GM12878 (cell line): ENCODE data around the gene RREB1. TPM values are rescaled to one million over a fixed set of nuclear protein-coding genes. Genes with fewer than 3 reads are reported as not detected.

Experiments
- CHD2 ChIP-seq: IDR thresholded peaks from 2 replicates; pipeline ENCODE4 v1.6.1; 2011; ENCODE audit warnings: low read depth, low read length, improper control_type of control experiment, borderline replicate concordance
- CHD4 ChIP-seq: fragments of 200-600 bp; sonication (generic); IDR thresholded peaks from 2 replicates; pipeline ENCODE4 v1.6.1; 2016; ENCODE audit warnings: mild to moderate bottlenecking
- E2F8 ChIP-seq: fragments of 450-650 bp; IDR thresholded peaks from 2 replicates; pipeline ENCODE4 v1.6.1; 2018; ENCODE audit warnings: mild to moderate bottlenecking, low read depth, moderate library complexity; ENCODE audit not compliant: partially characterized antibody
- MYB ChIP-seq: fragments of 150-350 bp; IDR thresholded peaks from 2 replicates; pipeline ENCODE4 v1.6.1; 2014; ENCODE audit warnings: mild to moderate bottlenecking, low read depth, low read length, borderline replicate concordance
- SREBF1 ChIP-seq: IDR thresholded peaks from 2 replicates; pipeline ENCODE4 v1.6.1; 2012; ENCODE audit warnings: mild to moderate bottlenecking, low read length
- USF2 ChIP-seq: IDR thresholded peaks from 2 replicates; pipeline ENCODE4 v1.6.1; 2011; ENCODE audit warnings: low read depth, low read length, improper control_type of control experiment, borderline replicate concordance
- ZBTB33 ChIP-seq: fragments of 450-650 bp; IDR thresholded peaks from 2 replicates; pipeline ENCODE4 v1.6.1; 2017; ENCODE audit warnings: mild to moderate bottlenecking
- ZZZ3 ChIP-seq: IDR thresholded peaks from 2 replicates; pipeline ENCODE4 v1.6.1; 2011; ENCODE audit warnings: low read depth; ENCODE audit not compliant: control insufficient read depth, insufficient read length
- polyA plus RNA-seq, 11 experiments: library from polyadenylated mRNA; depleted of rRNA in 4 of 11; unstranded in 6 of 11; stranded (reverse) in 5 of 11; fragments of >200 nt; fragmentation: Nextera tagmentation in 4 of 11; fragmentation: Illumina TruSeq in 1 of 11; extraction: Ambion mirVana in 4 of 11; extraction: Trizol in 1 of 11; gene quantifications; 1 replicate in 1 of 11; 2 replicates in 10 of 11; pipeline versions ENCODE4 v1.2.1 to v1.2.3, GENCODE V29; 2011 to 2016; ENCODE audit warnings: inconsistent platforms in 2 of 11, missing spikeins in 2 of 11, low read depth in 1 of 11
- total RNA-seq, 4 experiments: library from RNA; depleted of rRNA in 3 of 4; stranded (reverse); fragments of >200 nt in 3 of 4; fragmentation: Illumina TruSeq in 1 of 4; extraction: Trizol in 1 of 4; gene quantifications; 2 replicates each; pipeline versions ENCODE4 v1.2.1 to v1.2.3, GENCODE V29; 2013 to 2021

RREB1 gene
- total and polyA plus RNA-seq, 10 of the 15 experiments (the other 5 are each of a cell fraction or from before 2014, with no cell fraction given), result 1.9 to 30.3 (median 8.6) TPM

GRCh38 chr6:7222197-7222596 is 114.4 kb downstream of the RREB1 start (continued):
- TF ChIP-seq E2F8, result no peak
- no peak for TF ChIP-seq MYB
- TF ChIP-seq USF2, result no peak
- TF ChIP-seq CHD4, result no peak
- no peak for TF ChIP-seq CHD2
- TF ChIP-seq SREBF1, result no peak
- no peak for TF ChIP-seq ZBTB33
- no peak for TF ChIP-seq ZZZ3
